Measurements from ENCODE around the gene FADS2. TPM values are rescaled to one million over a fixed set of nuclear protein-coding genes. Genes with fewer than 3 reads are reported as not detected.
A peak's percentile ranks its signal among the peaks of the same experiment; 100 is the strongest.

Gene FADS2
- total and polyA plus RNA-seq, 2 of the 13 experiments (the other 11 are each of a cell fraction or from before 2014, with no cell fraction given): 90.1 to 124 TPM

- TF ChIP-seq BCLAF1 (IDR thresholded peaks at IDR 0.05) (no peak), ATF7-NPFF (CRISPR knock-in tag; IDR thresholded peaks at IDR 0.05; ENCODE audit: low read depth) (0 out of 2 replicates have a peak, but pooled peaks have one; percentile 36), ZUFSP (CRISPR knock-in tag; IDR thresholded peaks at IDR 0.05; ENCODE audit: borderline replicate concordance) (no peak), RBAK (CRISPR knock-in tag; IDR thresholded peaks at IDR 0.05) (no peak), NFE2L1 (CRISPR knock-in tag; IDR thresholded peaks at IDR 0.05; ENCODE audit: borderline replicate concordance) (0 out of 2 replicates have a peak, but pooled peaks have one; percentile 37), SIX4 (CRISPR knock-in tag; IDR thresholded peaks at IDR 0.05) (no peak), ZFP82 (CRISPR knock-in tag; IDR thresholded peaks at IDR 0.05; ENCODE audit: borderline replicate concordance) (no peak), BRCA1 (CRISPR knock-in tag; IDR thresholded peaks at IDR 0.05) (no peak), DNMT3B (CRISPR knock-in tag; conservative IDR thresholded peaks at IDR 0.05) (no peak), FOXC1 (CRISPR knock-in tag; IDR thresholded peaks at IDR 0.05; ENCODE audit: borderline replicate concordance) (0 out of 2 replicates have a peak, but pooled peaks have one; percentile 68), NCOA1 (CRISPR knock-in tag; IDR thresholded peaks at IDR 0.05) (no peak), ZNF317 (CRISPR knock-in tag; IDR thresholded peaks at IDR 0.05) (no peak), MTF2 (CRISPR knock-in tag; IDR thresholded peaks at IDR 0.05; ENCODE audit: borderline replicate concordance) (peak; percentile 69; the same call in 1 of the 2 replicates), ZNF275 (CRISPR knock-in tag; IDR thresholded peaks at IDR 0.05; ENCODE audit: borderline replicate concordance) (peak; percentile 77; the same call in 1 of the 2 replicates), ZXDC (CRISPR knock-in tag; IDR thresholded peaks at IDR 0.05) (no peak), SRSF9 (IDR thresholded peaks at IDR 0.05; ENCODE audit: borderline replicate concordance, insufficient read depth, low read depth, low read length, poor library complexity, severe bottlenecking) (no peak), KMT2B (CRISPR knock-in tag; IDR thresholded peaks at IDR 0.05) (no peak), ZBTB42 (CRISPR knock-in tag; IDR thresholded peaks at IDR 0.05) (no peak), IKZF5 (CRISPR knock-in tag; IDR thresholded peaks at IDR 0.05) (no peak)
Observed at GRCh38 chr11:61890529-61891330, 62.6 kb downstream of the FADS2 start (continued).

Measured in HepG2 (cell line).